Neural cell (in vitro differentiated cells): Measurements from ENCODE around the gene TSEN54. TPM values are rescaled to one million over a fixed set of nuclear protein-coding genes. Genes with fewer than 3 reads are reported as not detected.

Source experiments
- H2AFZ ChIP-seq: fragments of 200-600, 300-800 bp; sonication (generic), shearing (Covaris generic); 2 replicates; pipeline ENCODE4 v1.6.0; 2014; ENCODE audit warnings: low read depth, mild to moderate bottlenecking, antibody characterized with exemption, low read length, moderate library complexity
- H3F3A ChIP-seq: fragments of 200-600 bp; shearing (Covaris generic); 2 replicates; pipeline ENCODE4 v1.6.1; 2016; ENCODE audit warnings: mild to moderate bottlenecking, moderate library complexity, mixed read lengths, antibody characterized with exemption, low read length; ENCODE audit not compliant: insufficient read depth, poor library complexity, severe bottlenecking
- H3K27ac ChIP-seq: fragments of 200-600, 300-800 bp; sonication (generic), shearing (Covaris generic); 2 replicates; pipeline ENCODE4 v1.5.1; 2014; ENCODE audit warnings: mild to moderate bottlenecking, low read length, moderate library complexity
- H3K27me3 ChIP-seq: fragments of 300-800, 200-600 bp; sonication (generic), shearing (Covaris generic); 2 replicates; pipeline ENCODE4 v1.6.0; 2014; ENCODE audit warnings: mild to moderate bottlenecking, low read depth, low read length, moderate library complexity; ENCODE audit not compliant: insufficient read depth
- H3K36me3 ChIP-seq: fragments of 300-800, 200-600 bp; sonication (generic), shearing (Covaris generic); 2 replicates; pipeline ENCODE4 v1.5.1; 2014; ENCODE audit warnings: mild to moderate bottlenecking, antibody characterized with exemption, low read length, moderate library complexity; ENCODE audit not compliant: insufficient read depth
- H3K4me2 ChIP-seq: fragments of 300-800, 200-600 bp; sonication (generic), shearing (Covaris generic); 2 replicates; pipeline ENCODE4 v1.6.0; 2014; ENCODE audit warnings: mild to moderate bottlenecking, low read length
- H3K4me3 ChIP-seq: fragments of 300-800, 200-600 bp; sonication (generic), shearing (Covaris generic); 2 replicates; pipeline ENCODE4 v1.5.1; 2014; ENCODE audit warnings: mild to moderate bottlenecking, low read length, moderate library complexity
- H3K79me2 ChIP-seq: fragments of 200-600 bp; shearing (Covaris generic); replicated peaks from 2 replicates; pipeline ENCODE4 v1.6.0; 2014; ENCODE audit warnings: mild to moderate bottlenecking, low read length, moderate library complexity; ENCODE audit not compliant: insufficient read depth
- H3K9ac ChIP-seq: fragments of 300-800, 200-600 bp; sonication (generic), shearing (Covaris generic); 2 replicates; pipeline ENCODE4 v1.6.1; 2016; ENCODE audit warnings: mild to moderate bottlenecking, low read length, mixed read lengths
- H3K9me2 ChIP-seq: fragments of 200-600 bp; shearing (Covaris generic); 2 replicates; pipeline ENCODE4 v1.6.1; 2016; ENCODE audit warnings: mild to moderate bottlenecking, low read length, mixed read lengths; ENCODE audit not compliant: insufficient read depth
- H3K9me3 ChIP-seq: fragments of 200-600, 300-800 bp; sonication (generic), shearing (Covaris generic); 2 replicates; pipeline ENCODE4 v1.6.1; 2016; ENCODE audit warnings: mild to moderate bottlenecking, mixed run types, low read length, moderate library complexity, mixed read lengths
- H4K20me1 ChIP-seq: fragments of 200-600 bp; shearing (Covaris generic); 2 replicates; pipeline ENCODE4 v1.6.1; 2016; ENCODE audit warnings: mild to moderate bottlenecking, mixed run types; ENCODE audit not compliant: insufficient read depth
- CTCF ChIP-seq: fragments of 450-650 bp; IDR thresholded peaks from 2 replicates; pipeline ENCODE4 v1.5.1; 2014; ENCODE audit warnings: antibody characterized with exemption, mild to moderate bottlenecking, moderate library complexity; ENCODE audit not compliant: poor library complexity, severe bottlenecking
- EP300 ChIP-seq: fragments of 450-650 bp; conservative IDR thresholded peaks from 2 replicates; pipeline ENCODE4 v1.6.1; 2014; ENCODE audit warnings: antibody characterized with exemption, mild to moderate bottlenecking, moderate library complexity; ENCODE audit not compliant: poor library complexity, severe bottlenecking
- EZH2 ChIP-seq: fragments of 200-600, 300-800 bp; shearing (Covaris generic), sonication (generic); IDR thresholded peaks from 2 replicates; pipeline ENCODE4 v1.6.1; 2014; ENCODE audit warnings: antibody characterized with exemption, low read length, borderline replicate concordance, mild to moderate bottlenecking; ENCODE audit not compliant: insufficient read depth, poor library complexity, severe bottlenecking
- MXI1 ChIP-seq: fragments of 450-650 bp; conservative IDR thresholded peaks from 2 replicates; pipeline ENCODE4 v1.6.1; 2014; ENCODE audit warnings: antibody characterized with exemption, mild to moderate bottlenecking; ENCODE audit not compliant: poor library complexity, severe bottlenecking
- POLR2AphosphoS5 ChIP-seq: IDR thresholded peaks from 2 replicates; pipeline ENCODE4 v1.6.1; 2012
- RAD21 ChIP-seq: fragments of 450-650 bp; conservative IDR thresholded peaks from 2 replicates; pipeline ENCODE4 v1.6.1; 2014; ENCODE audit warnings: antibody characterized with exemption, mild to moderate bottlenecking, moderate library complexity
- REST ChIP-seq: IDR thresholded peaks from 2 replicates; pipeline ENCODE4 v1.6.1; 2012; ENCODE audit warnings: borderline replicate concordance
- SMC3 ChIP-seq: fragments of 450-650 bp; conservative IDR thresholded peaks from 2 replicates; pipeline ENCODE4 v1.6.1; 2014; ENCODE audit warnings: antibody characterized with exemption, mild to moderate bottlenecking, moderate library complexity; ENCODE audit not compliant: poor library complexity
- TAF1 ChIP-seq: IDR thresholded peaks from 2 replicates; pipeline ENCODE4 v1.6.1; 2012; ENCODE audit warnings: low read depth
- polyA plus RNA-seq: library from polyadenylated mRNA; depleted of rRNA; stranded (reverse); fragments of >200 nt; gene quantifications from 2 replicates; pipeline ENCODE4 v1.2.3, GENCODE V29; 2014

TSEN54 gene
- polyA plus RNA-seq, 1 donor from 2014 or later = 32.2 TPM

- no peaks in the 10 kb centered on the region for H4K20me1 ChIP-seq
- no peaks in the 10 kb centered on the region for H3F3A ChIP-seq
- no peaks in the 10 kb centered on the region for H3K36me3 ChIP-seq
- no peak overlapping the region for H3K4me3 ChIP-seq
- no peaks in the 10 kb centered on the region for H3K9me2 ChIP-seq
- no peak for TF ChIP-seq EZH2
- no peak for TF ChIP-seq TAF1
- TF ChIP-seq MXI1 = no peak
- no peak for TF ChIP-seq CTCF
- no peak for TF ChIP-seq SMC3
- no peak for TF ChIP-seq EP300
- no peak for TF ChIP-seq RAD21
- no peak for TF ChIP-seq POLR2AphosphoS5
- H3K27me3 ChIP-seq = no peaks in the 10 kb centered on the region
- H3K9ac ChIP-seq = no peak overlapping the region
- no peak overlapping the region for H3K27ac ChIP-seq
- H3K79me2 ChIP-seq = no peaks in the 10 kb centered on the region
- H3K4me2 ChIP-seq = no peak overlapping the region
- no peaks in the 10 kb centered on the region for H3K9me3 ChIP-seq
- H2AFZ ChIP-seq = no peak overlapping the region
Measured at GRCh38 chr17:75549246-75550138, 33.2 kb downstream of the TSEN54 start.

- no peak overlapping the region for H2AFZ ChIP-seq
- H3K27ac ChIP-seq = no peak overlapping the region
- no peaks in the 10 kb centered on the region for H3K9me3 ChIP-seq
- H4K20me1 ChIP-seq = no peaks in the 10 kb centered on the region
- no peaks in the 10 kb centered on the region for H3F3A ChIP-seq
- H3K36me3 ChIP-seq = no peaks in the 10 kb centered on the region
- H3K9me2 ChIP-seq = no peaks in the 10 kb centered on the region
- no peaks in the 10 kb centered on the region for H3K79me2 ChIP-seq
- TF ChIP-seq MXI1 (no peak), CTCF (no peak), EZH2 (no peak), SMC3 (no peak), REST (no peak), POLR2AphosphoS5 (no peak), RAD21 (no peak), EP300 (no peak), TAF1 (no peak)
- H3K9ac ChIP-seq = no peak overlapping the region
- H3K27me3 ChIP-seq = no peaks in the 10 kb centered on the region
- H3K4me2 ChIP-seq = no peak overlapping the region
- H3K4me3 ChIP-seq = no peak overlapping the region
Measured at GRCh38 chr17:75550139-75550465, 33.8 kb downstream of the TSEN54 start.
